NB4 (cell line): Measurements from ENCODE around the gene PTK6.

Experiments used
- DNase-seq: peaks from one replicate; pipeline ENCODE4 v3.0.0; 2010; ENCODE audit warnings: low read depth
- H3K4me3 ChIP-seq: one replicate; pipeline ENCODE4 v1.5.1; 2011; ENCODE audit warnings: mild to moderate bottlenecking, low read depth, low read length, moderate library complexity
- CTCF ChIP-seq: IDR thresholded peaks from one replicate; pipeline ENCODE4 v1.5.1; 2012; ENCODE audit warnings: low read depth, low read length
- MAX ChIP-seq: IDR thresholded peaks from 2 replicates; pipeline ENCODE4 v1.6.1; 2011; ENCODE audit warnings: low read depth, low read length
- MYC ChIP-seq: IDR thresholded peaks from 2 replicates; pipeline ENCODE4 v1.6.1; 2011; ENCODE audit warnings: low read depth, low read length
- POLR2A ChIP-seq: IDR thresholded peaks from 2 replicates; pipeline ENCODE4 v1.6.1; 2011; ENCODE audit warnings: mild to moderate bottlenecking; ENCODE audit not compliant: insufficient read length; ENCODE audit errors: extremely low read depth

Gene PTK6

DNA sequence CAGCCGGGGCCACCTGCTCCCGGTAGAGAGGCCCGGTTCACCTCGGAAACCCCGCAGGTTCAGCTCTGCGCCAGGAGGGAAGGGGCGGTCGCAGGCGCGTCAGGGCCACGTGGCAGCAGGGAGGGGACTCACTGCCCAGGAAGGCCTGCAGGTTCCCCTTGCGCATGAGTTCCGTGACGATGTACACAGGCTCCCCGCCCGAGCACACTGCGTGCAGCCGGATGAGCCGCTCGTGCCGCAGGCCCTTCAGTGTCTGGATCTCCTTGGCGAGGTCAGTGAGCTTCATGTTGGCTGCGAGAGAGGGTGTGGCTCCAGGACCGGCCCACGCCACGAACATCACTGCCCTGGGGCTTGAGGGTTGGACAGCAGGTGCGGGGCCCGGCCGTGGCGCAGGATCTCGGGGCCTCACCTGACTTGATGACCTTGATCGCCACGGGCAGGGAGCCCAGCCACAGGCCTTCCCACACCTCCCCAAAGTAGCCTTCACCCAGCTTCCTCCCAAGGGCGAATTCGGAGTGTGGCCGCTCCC, 4.9 kb upstream of the PTK6 start:
- DNase-seq: no peak
- TF ChIP-seq CTCF (no peak), POLR2A (no peak), MYC (no peak), MAX (no peak)

GRCh38 chr20:63541371-63541770, 4.2 kb upstream of the PTK6 start:
- H3K4me3 ChIP-seq: no peak overlapping the region

More for the DNA sequence above, 4.9 kb upstream of the PTK6 start:
- no peak overlapping the region for H3K4me3 ChIP-seq

DNA sequence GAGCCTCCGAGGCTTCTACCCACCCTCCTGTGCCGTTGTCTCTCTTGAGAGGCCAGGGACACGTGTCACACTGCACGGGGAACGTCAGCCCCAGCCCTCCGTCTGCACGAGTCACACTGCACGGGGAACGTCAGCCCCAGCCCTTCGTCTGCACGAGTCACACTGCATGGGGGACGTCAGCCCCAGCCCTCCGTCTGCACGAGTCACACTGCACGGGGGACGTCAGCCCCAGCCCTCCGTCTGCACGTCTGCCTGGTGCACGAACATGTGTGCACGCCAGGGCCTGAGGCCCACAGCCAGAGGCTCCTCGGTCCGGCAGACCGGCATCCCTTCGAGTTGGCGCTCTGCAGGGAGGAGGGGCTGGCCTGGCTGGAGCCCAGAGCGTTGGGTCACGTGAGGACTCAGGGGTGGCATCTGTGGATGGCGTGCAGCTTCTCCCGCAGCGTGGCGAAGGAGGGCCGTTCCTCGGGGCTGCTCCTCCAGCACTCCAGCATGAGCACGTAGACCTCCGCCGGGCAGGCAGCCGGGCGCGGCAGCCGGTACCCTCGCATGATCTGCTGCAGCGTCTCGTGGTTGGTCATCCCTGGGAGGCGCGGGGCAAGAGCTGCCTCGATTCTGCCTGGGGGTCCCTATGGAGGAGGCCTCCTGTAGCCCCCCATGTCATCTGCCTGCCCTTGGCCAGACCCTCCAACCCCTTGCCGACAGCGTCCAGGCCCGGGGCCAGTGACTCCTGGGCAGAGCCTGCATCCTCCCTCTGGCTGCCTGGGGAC, 3.4 kb upstream of the PTK6 start:
- H3K4me3 ChIP-seq: no peak overlapping the region
- DNase-seq: peak; percentile 32
- no peak for TF ChIP-seq POLR2A
- no peak for TF ChIP-seq CTCF
- no peak for TF ChIP-seq MYC
- TF ChIP-seq MAX: no peak

More at GRCh38 chr20:63541371-63541770, 4.2 kb upstream of the PTK6 start:
- TF ChIP-seq MYC (no peak), POLR2A (no peak), MAX (no peak), CTCF (no peak)
- no peak for DNase-seq

DNA sequence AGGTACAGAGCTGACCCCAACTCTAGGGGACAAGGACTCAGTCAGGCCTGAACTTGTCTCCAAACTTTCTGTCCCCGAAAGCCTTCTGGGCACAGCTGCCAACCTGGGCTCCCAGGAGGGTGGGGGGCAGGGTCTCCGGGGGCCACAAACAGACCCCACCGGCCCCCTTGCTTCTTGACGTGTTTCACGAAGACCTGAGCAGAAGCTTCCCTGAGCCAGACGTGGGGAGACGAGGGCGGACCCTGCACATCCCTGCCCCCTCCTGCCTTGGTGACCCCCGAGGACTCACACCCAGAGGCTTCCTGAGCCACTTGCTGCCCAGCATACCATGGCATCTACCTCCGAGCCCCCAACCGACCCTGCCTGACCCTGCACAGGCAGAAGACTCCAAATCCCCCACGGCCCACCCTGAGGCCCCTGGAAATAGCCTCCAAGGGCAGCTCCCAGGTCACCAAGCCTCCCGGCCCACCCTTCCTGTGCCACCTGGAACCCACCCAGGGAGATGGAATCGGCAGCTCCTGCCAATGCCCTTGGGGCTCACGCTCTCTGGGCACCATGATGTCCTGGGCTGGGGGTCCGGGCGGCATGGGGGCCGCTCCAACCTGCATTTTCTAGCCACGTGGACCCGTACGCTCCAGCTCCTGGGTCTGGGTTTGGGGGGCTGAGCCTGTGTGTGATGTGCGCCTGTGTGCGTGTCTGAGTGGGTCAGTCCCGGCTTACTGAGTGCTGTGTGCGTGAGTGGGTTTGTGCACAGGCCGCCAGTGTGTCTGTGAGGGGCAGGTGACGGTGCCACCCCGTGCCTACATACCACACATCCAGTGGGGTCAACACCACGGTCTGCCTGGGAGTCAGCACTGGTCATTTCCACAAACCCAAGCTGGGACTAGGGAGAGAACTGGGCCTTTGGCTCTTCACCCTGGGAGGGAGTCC, 2.5 kb upstream of the PTK6 start:
- TF ChIP-seq MAX (no peak), POLR2A (no peak), CTCF (no peak), MYC (no peak)
- H3K4me3 ChIP-seq: no peak overlapping the region
- DNase-seq: no peak

- DNase-seq: no peak
- TF ChIP-seq MYC (no peak), MAX (no peak), POLR2A (no peak), CTCF (no peak)
- H3K4me3 ChIP-seq: no peak overlapping the region
Measured at GRCh38 chr20:63539092-63539430, 1.9 kb upstream of the PTK6 start.
